WTC11 (cell line): ENCODE data around the gene KNL1. TPM values are rescaled to one million over a fixed set of nuclear protein-coding genes. Genes with fewer than 3 reads are reported as not detected.

ENCODE experiments used
- ATAC-seq: fragments of 200-7000 bp; cut with Tn5 transposase; 2 replicates; pipeline ENCODE4 v1.10.0; 2021; ENCODE audit warnings: mild to moderate bottlenecking, moderate library complexity
- CTCF ChIA-PET: fragments of 300-600 bp; sonication (Branson Sonifier 250); formaldehyde crosslinking; loops from one replicate; lab custom pipeline; 2021; ENCODE audit warnings: antibody characterized with exemption; lab: Charles Lee
- POLR2A ChIA-PET: fragments of 350-600 bp; sonication (Branson Sonifier 250); formaldehyde crosslinking; loops from one replicate; lab custom pipeline; 2021; ENCODE audit warnings: antibody characterized with exemption; lab: Charles Lee
- DNase-seq: peaks from one replicate; pipeline ENCODE4 v3.0.0; 2021; ENCODE audit warnings: low spot score
- H3K27ac Mint-ChIP-seq: 2 replicates; pipeline ENCODE4 v1.8.0; 2021; ENCODE audit warnings: mixed read lengths
- H3K27me3 Mint-ChIP-seq: 2 replicates; pipeline ENCODE4 v1.8.0; 2021; ENCODE audit warnings: low read depth, mild to moderate bottlenecking, moderate library complexity, mixed read lengths
- H3K36me3 Mint-ChIP-seq: 2 replicates; pipeline ENCODE4 v1.8.0; 2021; ENCODE audit warnings: mixed read lengths
- H3K4me1 Mint-ChIP-seq: 2 replicates; pipeline ENCODE4 v1.8.0; 2022; ENCODE audit warnings: mixed read lengths
- H3K4me3 Mint-ChIP-seq: 2 replicates; pipeline ENCODE4 v1.8.0; 2021; ENCODE audit warnings: mild to moderate bottlenecking, moderate library complexity, mixed read lengths
- H3K9me3 Mint-ChIP-seq: 2 replicates; pipeline ENCODE4 v1.8.0; 2021; ENCODE audit warnings: mixed read lengths
- CREM ChIP-seq: sonication (generic); formaldehyde crosslinking; IDR thresholded peaks from 2 replicates; pipeline ENCODE4 v1.8.1; 2022; ENCODE audit warnings: mild to moderate bottlenecking, missing genetic modification reagents, moderate library complexity
- ERG ChIP-seq: fragments of 250-450 bp; sonication (Bioruptor Pico); IDR thresholded peaks from 2 replicates; pipeline ENCODE4 v1.8.0; 2021; ENCODE audit warnings: mild to moderate bottlenecking
- ESRRA ChIP-seq: sonication (generic); formaldehyde crosslinking; IDR thresholded peaks from 2 replicates; pipeline ENCODE4 v1.8.1; 2022; ENCODE audit warnings: mild to moderate bottlenecking, missing genetic modification reagents, borderline replicate concordance
- FOXP1 ChIP-seq: sonication (generic); formaldehyde crosslinking; IDR thresholded peaks from 2 replicates; pipeline ENCODE4 v1.8.0; 2022; ENCODE audit warnings: missing genetic modification reagents, mild to moderate bottlenecking, moderate library complexity, borderline replicate concordance
- FOXP4 ChIP-seq: sonication (generic); formaldehyde crosslinking; IDR thresholded peaks from 2 replicates; pipeline ENCODE4 v1.8.0; 2022; ENCODE audit warnings: mild to moderate bottlenecking, missing genetic modification reagents
- GABPB1 ChIP-seq: sonication (generic); formaldehyde crosslinking; IDR thresholded peaks from 2 replicates; pipeline ENCODE4 v1.8.1; 2023; ENCODE audit warnings: mild to moderate bottlenecking, missing genetic modification reagents
- MAX ChIP-seq: sonication (generic); formaldehyde crosslinking; IDR thresholded peaks from 2 replicates; pipeline ENCODE4 v1.8.0; 2022; ENCODE audit warnings: mild to moderate bottlenecking, missing genetic modification reagents
- NFYB ChIP-seq: sonication (generic); formaldehyde crosslinking; conservative IDR thresholded peaks from 2 replicates; pipeline ENCODE4 v1.8.0; 2022; ENCODE audit warnings: low read depth, missing genetic modification reagents
- OVOL2 ChIP-seq: fragments of 250-450 bp; sonication (Bioruptor Pico); IDR thresholded peaks from 2 replicates; pipeline ENCODE4 v1.9.0; 2021; ENCODE audit warnings: mild to moderate bottlenecking, borderline replicate concordance
- RORB ChIP-seq: fragments of 250-450 bp; sonication (Bioruptor Pico); IDR thresholded peaks from 2 replicates; pipeline ENCODE4 v1.9.0; 2021; ENCODE audit warnings: mild to moderate bottlenecking
- SMAD4 ChIP-seq: sonication (generic); formaldehyde crosslinking; IDR thresholded peaks from 2 replicates; pipeline ENCODE4 v1.8.0; 2022; ENCODE audit warnings: mild to moderate bottlenecking, missing genetic modification reagents
- TP53 ChIP-seq: sonication (generic); formaldehyde crosslinking; IDR thresholded peaks from 2 replicates; pipeline ENCODE4 v1.8.1; 2023; ENCODE audit warnings: mild to moderate bottlenecking, missing genetic modification reagents
- USF2 ChIP-seq: sonication (generic); formaldehyde crosslinking; IDR thresholded peaks from 2 replicates; pipeline ENCODE4 v1.8.1; 2023; ENCODE audit warnings: mild to moderate bottlenecking, missing genetic modification reagents, moderate library complexity
- ZNF138 ChIP-seq: sonication (generic); formaldehyde crosslinking; conservative IDR thresholded peaks from 2 replicates; pipeline ENCODE4 v1.8.1; 2022; ENCODE audit warnings: mild to moderate bottlenecking, moderate library complexity, missing genetic modification reagents
- ZNF396 ChIP-seq: fragments of 250-450 bp; sonication (Bioruptor Pico); IDR thresholded peaks from 2 replicates; pipeline ENCODE4 v1.8.0; 2021; ENCODE audit warnings: mild to moderate bottlenecking, moderate library complexity, borderline replicate concordance
- total RNA-seq: library from RNA; stranded (reverse); gene quantifications from 3 replicates; pipeline ENCODE4 v1.2.3, GENCODE V29; 2021
- TF ChIP-seq, protein P1 (sequence below): sonication (generic); formaldehyde crosslinking; IDR thresholded peaks from 2 replicates; pipeline ENCODE4 v1.8.0; 2022; ENCODE audit warnings: mild to moderate bottlenecking, missing genetic modification reagents
- TF ChIP-seq, protein P2 (sequence below): sonication (generic); formaldehyde crosslinking; IDR thresholded peaks from 2 replicates; pipeline ENCODE4 v1.8.0; 2023; ENCODE audit warnings: mild to moderate bottlenecking, missing genetic modification reagents
- TF ChIP-seq, protein P3 (sequence below): sonication (generic); formaldehyde crosslinking; conservative IDR thresholded peaks from 2 replicates; pipeline ENCODE4 v1.8.1; 2022; ENCODE audit warnings: mild to moderate bottlenecking, missing genetic modification reagents
- TF ChIP-seq, protein P4 (sequence below): fragments of 250-450 bp; sonication (Bioruptor Pico); IDR thresholded peaks from 2 replicates; pipeline ENCODE4 v1.9.0; 2021; ENCODE audit warnings: mild to moderate bottlenecking

The KNL1 gene
- total RNA-seq, 1 experiment from 2014 or later: 24.0 TPM

- no peak for TF ChIP-seq FOXP4 (CRISPR knock-in tag)
- TF ChIP-seq, protein P1, sequence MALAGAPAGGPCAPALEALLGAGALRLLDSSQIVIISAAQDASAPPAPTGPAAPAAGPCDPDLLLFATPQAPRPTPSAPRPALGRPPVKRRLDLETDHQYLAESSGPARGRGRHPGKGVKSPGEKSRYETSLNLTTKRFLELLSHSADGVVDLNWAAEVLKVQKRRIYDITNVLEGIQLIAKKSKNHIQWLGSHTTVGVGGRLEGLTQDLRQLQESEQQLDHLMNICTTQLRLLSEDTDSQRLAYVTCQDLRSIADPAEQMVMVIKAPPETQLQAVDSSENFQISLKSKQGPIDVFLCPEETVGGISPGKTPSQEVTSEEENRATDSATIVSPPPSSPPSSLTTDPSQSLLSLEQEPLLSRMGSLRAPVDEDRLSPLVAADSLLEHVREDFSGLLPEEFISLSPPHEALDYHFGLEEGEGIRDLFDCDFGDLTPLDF (CRISPR knock-in tag): no peak
- no peak for TF ChIP-seq GABPB1 (CRISPR knock-in tag)
Measured at GRCh38 chr15:40650479-40650878, 56.4 kb downstream of the KNL1 start (continued).

- Mint-ChIP-seq H3K4me3 (no peak overlapping the region), H3K9me3 (peaks cover 4% of the 10 kb centered on the region; the same call in 1 of the 2 replicates), H3K27me3 (no peaks in the 10 kb centered on the region), H3K36me3 (peaks cover 31% of the 10 kb centered on the region), H3K4me1 (no peaks in the 10 kb centered on the region), H3K27ac (0 out of 2 replicates have a peak overlapping the region, but pooled peaks have one; percentile 53)
- CTCF ChIA-PET: no interaction called here
- TF ChIP-seq SMAD4 (CRISPR knock-in tag): no peak
- TF ChIP-seq FOXP1 (CRISPR knock-in tag): no peak
- no peak for TF ChIP-seq GABPB1 (CRISPR knock-in tag)
- no peak for TF ChIP-seq NFYB
- TF ChIP-seq FOXP4 (CRISPR knock-in tag): no peak
- TF ChIP-seq, protein P2, sequence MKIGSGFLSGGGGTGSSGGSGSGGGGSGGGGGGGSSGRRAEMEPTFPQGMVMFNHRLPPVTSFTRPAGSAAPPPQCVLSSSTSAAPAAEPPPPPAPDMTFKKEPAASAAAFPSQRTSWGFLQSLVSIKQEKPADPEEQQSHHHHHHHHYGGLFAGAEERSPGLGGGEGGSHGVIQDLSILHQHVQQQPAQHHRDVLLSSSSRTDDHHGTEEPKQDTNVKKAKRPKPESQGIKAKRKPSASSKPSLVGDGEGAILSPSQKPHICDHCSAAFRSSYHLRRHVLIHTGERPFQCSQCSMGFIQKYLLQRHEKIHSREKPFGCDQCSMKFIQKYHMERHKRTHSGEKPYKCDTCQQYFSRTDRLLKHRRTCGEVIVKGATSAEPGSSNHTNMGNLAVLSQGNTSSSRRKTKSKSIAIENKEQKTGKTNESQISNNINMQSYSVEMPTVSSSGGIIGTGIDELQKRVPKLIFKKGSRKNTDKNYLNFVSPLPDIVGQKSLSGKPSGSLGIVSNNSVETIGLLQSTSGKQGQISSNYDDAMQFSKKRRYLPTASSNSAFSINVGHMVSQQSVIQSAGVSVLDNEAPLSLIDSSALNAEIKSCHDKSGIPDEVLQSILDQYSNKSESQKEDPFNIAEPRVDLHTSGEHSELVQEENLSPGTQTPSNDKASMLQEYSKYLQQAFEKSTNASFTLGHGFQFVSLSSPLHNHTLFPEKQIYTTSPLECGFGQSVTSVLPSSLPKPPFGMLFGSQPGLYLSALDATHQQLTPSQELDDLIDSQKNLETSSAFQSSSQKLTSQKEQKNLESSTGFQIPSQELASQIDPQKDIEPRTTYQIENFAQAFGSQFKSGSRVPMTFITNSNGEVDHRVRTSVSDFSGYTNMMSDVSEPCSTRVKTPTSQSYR (CRISPR knock-in tag): no peak
- no peak for TF ChIP-seq USF2 (CRISPR knock-in tag)
- no peak for TF ChIP-seq ERG (CRISPR knock-in tag)
- TF ChIP-seq OVOL2 (CRISPR knock-in tag): no peak
- TF ChIP-seq MAX: no peak
- TF ChIP-seq TP53 (CRISPR knock-in tag): no peak
- TF ChIP-seq, protein P3, sequence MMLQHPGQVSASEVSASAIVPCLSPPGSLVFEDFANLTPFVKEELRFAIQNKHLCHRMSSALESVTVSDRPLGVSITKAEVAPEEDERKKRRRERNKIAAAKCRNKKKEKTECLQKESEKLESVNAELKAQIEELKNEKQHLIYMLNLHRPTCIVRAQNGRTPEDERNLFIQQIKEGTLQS: no peak
- no peak for TF ChIP-seq RORB
- no peak for TF ChIP-seq ZNF396 (CRISPR knock-in tag)
- TF ChIP-seq ZNF138 (CRISPR knock-in tag): no peak
- TF ChIP-seq CREM (CRISPR knock-in tag): no peak
- TF ChIP-seq ESRRA (CRISPR knock-in tag): no peak
- TF ChIP-seq, protein P4, sequence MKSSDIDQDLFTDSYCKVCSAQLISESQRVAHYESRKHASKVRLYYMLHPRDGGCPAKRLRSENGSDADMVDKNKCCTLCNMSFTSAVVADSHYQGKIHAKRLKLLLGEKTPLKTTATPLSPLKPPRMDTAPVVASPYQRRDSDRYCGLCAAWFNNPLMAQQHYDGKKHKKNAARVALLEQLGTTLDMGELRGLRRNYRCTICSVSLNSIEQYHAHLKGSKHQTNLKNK (CRISPR knock-in tag): no peak
- no peak for ATAC-seq
- POLR2A ChIA-PET: no interaction called here
- DNase-seq: no peak
Measured at GRCh38 chr15:40660686-40661085, 66.6 kb downstream of the KNL1 start.
